HG03135 (cell line): Measurements from ENCODE around the gene COP1.

Experiments used
- ATAC-seq: cut with Tn5 transposase; IDR thresholded peaks from one replicate; pipeline ENCODE4 v1.9.1; 2021; ENCODE audit warnings: mild to moderate bottlenecking, moderate library complexity; ENCODE audit not compliant: unreplicated experiment

Gene COP1

GRCh38 chr1:175904808-175905207 is 302.3 kb downstream of the COP1 start:
- ATAC-seq = no peak

- ATAC-seq = no peak
These were observed 304.8 kb downstream of the COP1 start for GRCh38 chr1:175902281-175902680.

GRCh38 chr1:175901076-175901836 is 305.8 kb downstream of the COP1 start:
- no peak for ATAC-seq

DNA sequence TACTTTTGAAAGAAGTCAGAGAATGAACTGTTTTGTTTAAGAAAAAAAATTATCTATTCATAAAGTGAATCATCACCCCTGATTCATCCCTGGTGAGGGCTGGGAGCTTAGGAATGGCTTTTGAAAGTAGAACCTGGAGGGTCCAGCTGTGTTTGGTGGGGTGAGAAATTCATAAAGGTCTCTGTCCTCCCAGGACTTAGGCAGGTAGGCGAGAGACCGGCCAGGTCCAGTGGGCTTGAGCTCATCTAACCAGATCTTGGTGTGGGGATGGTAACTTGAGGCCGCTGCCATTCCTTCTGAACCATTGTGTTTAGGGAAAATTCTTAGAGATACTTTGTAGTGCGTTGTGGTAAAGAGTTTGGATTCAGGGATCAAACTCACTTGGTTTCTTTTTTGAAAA is 306.9 kb downstream of the COP1 start:
- no peak for ATAC-seq

- ATAC-seq = no peak
These were observed 311.1 kb downstream of the COP1 start for GRCh38 chr1:175895966-175896365.
